ENCODE measurements around the gene GOT2. TPM values are rescaled to one million over a fixed set of nuclear protein-coding genes. Genes with fewer than 3 reads are reported as not detected.
A peak's percentile ranks its signal among the peaks of the same experiment; 100 is the strongest.

Gene GOT2
- total and polyA plus RNA-seq, 2 of the 8 experiments (the other 6 are each of a cell fraction or from before 2014, with no cell fraction given) = 62.9 to 223 TPM

GRCh38 chr16:58685084-58685449 is 49.0 kb downstream of the GOT2 start:
- Histone ChIP-seq H4K20me1 (replicated peaks in 1 of 2; ENCODE audit: control insufficient read depth in 1 of 2, insufficient read depth in 2 of 2, low read length in 2 of 2) (peaks cover 0 to 6% of the 10 kb centered on the region in 2 experiments), H3K4ac (replicated peaks; ENCODE audit: insufficient read length, low read depth, low read length) (no peak overlapping the region), H4K8ac (ENCODE audit: extremely low read depth, insufficient read depth, low read length) (peak overlapping the region; percentile 87; the same call in 1 of the 2 replicates), H3K79me1 (ENCODE audit: low read depth, low read length) (peaks cover 3% of the 10 kb centered on the region; the same call in 1 of the 2 replicates), H2AFZ (ENCODE audit: low read length) (peak overlapping the region; percentile 99), H3K4me3 (ENCODE audit: extremely low read depth in 1 of 4, insufficient read depth in 2 of 4, low read depth in 3 of 4, low read length in 4 of 4) (peak overlapping the region in 1 of 4 experiments; percentile 84; a peak in 4 of 8 replicates), H2BK120ac (replicated peaks; ENCODE audit: low read depth, low read length) (no peak overlapping the region), H2BK12ac (ENCODE audit: low read depth, low read length) (no peak overlapping the region), H3K9me3 (ENCODE audit: insufficient read depth in 2 of 2, low read depth in 1 of 2, low read length in 1 of 2) (no peaks in the 10 kb centered on the region), H3K4me1 (replicated peaks in 1 of 4; ENCODE audit: control insufficient read depth in 3 of 4, insufficient read depth in 4 of 4, low read length in 3 of 4) (peaks cover 0 to 8% (median 3%) of the 10 kb centered on the region in 4 experiments; a peak in 5 of 7 replicates), H3K23ac (ENCODE audit: insufficient read length) (no peak overlapping the region), H2BK15ac (ENCODE audit: low read length) (no peak overlapping the region), H3K4me2 (ENCODE audit: insufficient read depth in 1 of 2, low read depth in 2 of 2, low read length in 2 of 2) (peak overlapping the region; percentile 74 to 97; a peak in 3 of 4 replicates), H2AK5ac (ENCODE audit: low read depth, low read length) (no peak overlapping the region), H3K56ac (replicated peaks; ENCODE audit: insufficient read length, low read depth, low read length) (no peak overlapping the region), H3K27me3 (replicated peaks in 1 of 4; ENCODE audit: control insufficient read depth in 3 of 4, extremely low read depth in 1 of 4, insufficient read depth in 3 of 4, low read length in 3 of 4) (no peaks in the 10 kb centered on the region), H2BK20ac (ENCODE audit: low read length) (no peak overlapping the region), H3K14ac (ENCODE audit: insufficient read length) (no peak overlapping the region), H4K91ac (replicated peaks; ENCODE audit: insufficient read length, low read length) (no peak overlapping the region), H3K18ac (ENCODE audit: extremely low read depth, low read length) (peak overlapping the region; percentile 24; the same call in 1 of the 2 replicates), H3K36me3 (ENCODE audit: control insufficient read depth in 2 of 4, insufficient read depth in 4 of 4, low read length in 3 of 4) (no peaks in the 10 kb centered on the region), H3K27ac (ENCODE audit: low read depth, low read length) (no peak overlapping the region), H2BK5ac (ENCODE audit: low read depth, low read length) (no peak overlapping the region), H3K23me2 (ENCODE audit: low read depth, low read length) (peaks cover 7% of the 10 kb centered on the region; the same call in 1 of the 2 replicates), H3K9ac (replicated peaks in 1 of 4; ENCODE audit: extremely low read depth in 1 of 4, low read depth in 3 of 4, low read length in 3 of 4) (no peak overlapping the region), H4K5ac (ENCODE audit: insufficient read length, low read depth, low read length) (no peak overlapping the region), H3K79me2 (ENCODE audit: control insufficient read depth in 1 of 2, insufficient read depth in 2 of 2, low read length in 2 of 2) (no peaks in the 10 kb centered on the region; a peak in 1 of 4 replicates)
- DNase-seq (ENCODE audit: low read depth in 1 of 2, low spot score in 2 of 2) (no peak), FAIRE-seq (no peak)
- POLR2A ChIA-PET (ENCODE audit: partially characterized antibody) = interaction anchor here (0.6 to 1.7 kb wide), 12 partner anchors 11 to 56 kb away, joined by 3 to 5 read pairs (median 4); partner anchors contain the start of gene CNOT1
- TF ChIP-seq SRF (IDR thresholded peaks at IDR 0.05; ENCODE audit: low read depth, low read length) (no peak), CREB1 (IDR thresholded peaks at IDR 0.05) (no peak), TBP (IDR thresholded peaks at IDR 0.05; ENCODE audit: low read depth, low read length) (no peak), POLR2AphosphoS5 (IDR thresholded peaks at IDR 0.05; ENCODE audit: low read depth, low read length) (no peak), CHD2 (IDR thresholded peaks at IDR 0.05; ENCODE audit: low read length) (no peak), GABPA (IDR thresholded peaks at IDR 0.05; ENCODE audit: borderline replicate concordance, insufficient read depth, low read length) (no peak), EGR1 (IDR thresholded peaks at IDR 0.05; ENCODE audit: borderline replicate concordance, low read depth, low read length) (no peak), POU5F1 (IDR thresholded peaks at IDR 0.05; ENCODE audit: low read depth, low read length) (no peak)
- CTCF ChIA-PET (ENCODE audit: partially characterized antibody) = interaction anchor here (0.6 to 2.5 kb wide), 6 partner anchors 9 to 379 kb away, joined by 3 to 11 read pairs (median 4); no protein-coding TSS in a partner anchor
- WGBS, 2 experiments (ENCODE audit: extremely low coverage in 1 of 2, insufficient coverage in 1 of 2, insufficient read length in 1 of 2, insufficient replicate concordance in 2 of 2, low coverage in 1 of 2, low lambda C conversion rate in 2 of 2, missing lambda C conversion rate in 1 of 2) = 83% methylated on average over 6 of the region's 6 CpGs; no CpG with 5 or more reads in 1 of the 2 experiments
